HG02981 (cell line): Measurements from ENCODE around the gene C12orf57.
A peak's percentile ranks its signal among the peaks of the same experiment; 100 is the strongest.
"Not testable (repeated sequence)": the region's sequence is repeated elsewhere in the genome, so short reads cannot be mapped to it uniquely, and the experiment has no call there.

Source experiments
- ATAC-seq: cut with Tn5 transposase; IDR thresholded peaks from one replicate; pipeline ENCODE4 v1.9.1; 2021; ENCODE audit warnings: mild to moderate bottlenecking, moderate library complexity; ENCODE audit not compliant: unreplicated experiment

C12orf57 gene

GRCh38 chr12:6943722-6944380 lies at the start of gene C12orf57, which contains the start of gene RNU7-1:
C12orf57 (plus strand) TSS chr12:6944022; CDS start chr12:6944122, 100 bp downstream.
RNU7-1 (plus strand) TSS chr12:6943816.
- ATAC-seq = peak; percentile 37

- ATAC-seq = no peak
Observed at GRCh38 chr12:6894321-6894720, 49.5 kb upstream of the C12orf57 start.

GRCh38 chr12:6896846-6897435 lies 46.9 kb upstream of the C12orf57 start:
- ATAC-seq = no peak

DNA sequence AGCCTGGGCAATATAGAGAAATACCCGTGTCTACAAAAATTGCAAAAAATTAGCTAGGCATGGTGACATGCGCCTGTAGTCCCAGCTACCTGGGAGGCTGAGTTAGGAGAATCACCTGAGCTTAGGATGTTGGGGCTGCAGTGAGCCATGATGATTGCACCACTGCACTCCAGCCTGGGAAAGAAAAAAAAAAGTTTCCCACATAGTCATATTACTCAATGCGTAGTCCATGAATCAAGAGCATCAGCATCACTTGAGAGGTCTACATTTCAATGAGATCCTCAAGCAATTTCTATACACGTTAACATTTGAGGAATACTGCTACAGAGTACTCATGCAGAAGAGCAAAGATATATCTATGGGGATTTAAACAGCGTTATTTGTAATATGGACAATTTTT lies 44.4 kb upstream of the C12orf57 start:
- ATAC-seq = no peak

- ATAC-seq = no peak
Observed at GRCh38 chr12:6899837-6900519, 43.8 kb upstream of the C12orf57 start.

DNA sequence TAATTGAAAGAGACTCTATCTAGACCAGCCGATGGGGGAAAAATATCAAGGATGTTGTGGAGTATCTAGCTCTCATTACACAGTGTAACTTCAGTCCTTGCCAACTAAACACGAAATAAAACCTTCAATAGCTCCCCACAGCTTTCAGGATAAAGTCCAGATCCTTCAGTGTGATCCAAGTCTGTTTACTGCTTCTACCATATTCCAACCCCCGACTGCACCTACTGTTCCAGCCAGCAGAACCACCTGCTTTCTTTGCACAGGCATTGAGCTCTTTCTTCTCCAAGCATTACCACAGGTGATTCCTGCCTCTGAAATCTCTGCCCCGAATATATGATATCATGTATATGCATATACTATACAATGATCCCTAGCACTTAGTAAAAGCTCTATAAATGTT lies 41.4 kb upstream of the C12orf57 start:
- ATAC-seq = no peak

- no peak for ATAC-seq
Observed at GRCh38 chr12:6903722-6904121, 40.1 kb upstream of the C12orf57 start.

GRCh38 chr12:6904280-6905276 lies 39.2 kb upstream of the C12orf57 start, which contains the start of gene LRRC23:
LRRC23 (plus strand) TSS chr12:6904822; CDS start chr12:6905634, 812 bp downstream.
- peak; percentile 93 for ATAC-seq

DNA sequence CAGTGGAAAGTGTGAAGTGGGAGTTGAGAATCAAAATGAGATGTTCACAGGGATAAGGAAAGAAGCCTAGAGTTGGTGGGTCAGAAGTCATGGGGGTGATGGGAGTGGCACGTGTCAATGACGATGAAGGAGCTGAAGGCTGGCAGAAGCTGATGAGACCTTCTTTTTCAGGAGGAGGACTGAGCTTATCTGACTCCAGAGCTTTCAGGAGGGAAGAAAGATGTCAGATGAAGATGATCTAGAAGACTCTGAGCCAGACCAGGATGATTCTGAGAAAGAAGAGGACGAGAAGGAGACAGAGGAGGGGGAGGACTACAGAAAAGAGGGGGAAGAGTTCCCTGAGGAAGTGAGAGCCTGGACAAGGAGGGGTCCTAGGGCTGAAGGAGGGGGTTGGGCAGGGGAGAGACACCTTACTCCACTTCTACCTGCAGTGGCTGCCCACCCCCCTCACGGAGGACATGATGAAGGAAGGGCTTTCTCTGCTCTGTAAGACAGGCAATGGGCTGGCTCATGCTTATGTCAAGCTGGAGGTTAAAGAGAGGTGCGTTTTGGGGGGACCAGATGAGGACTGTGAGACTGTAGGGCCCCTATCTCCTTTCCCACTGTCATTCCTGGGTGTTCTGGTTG lies 38.3 kb upstream of the C12orf57 start:
- no peak for ATAC-seq

DNA sequence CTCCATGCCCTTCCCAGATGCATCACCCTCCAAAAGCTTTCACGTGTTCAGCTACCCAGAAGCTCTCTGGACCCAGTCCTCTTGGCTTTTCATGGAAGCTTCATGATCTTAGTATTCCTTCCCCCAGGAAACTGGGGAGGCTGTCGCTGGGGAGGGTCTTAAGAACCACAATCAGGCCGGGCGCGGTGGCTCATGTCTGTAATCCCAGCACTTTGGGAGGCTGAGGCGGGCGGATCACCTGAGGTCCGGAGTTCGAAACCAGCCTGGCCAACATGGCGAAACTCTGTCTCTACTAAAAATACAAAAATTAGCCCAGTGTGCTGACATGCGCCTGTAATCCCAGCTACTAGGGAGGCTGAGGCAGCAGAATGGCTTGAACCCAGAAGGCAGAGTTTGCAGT lies 35.7 kb upstream of the C12orf57 start:
- ATAC-seq = not testable (repeated sequence)

DNA sequence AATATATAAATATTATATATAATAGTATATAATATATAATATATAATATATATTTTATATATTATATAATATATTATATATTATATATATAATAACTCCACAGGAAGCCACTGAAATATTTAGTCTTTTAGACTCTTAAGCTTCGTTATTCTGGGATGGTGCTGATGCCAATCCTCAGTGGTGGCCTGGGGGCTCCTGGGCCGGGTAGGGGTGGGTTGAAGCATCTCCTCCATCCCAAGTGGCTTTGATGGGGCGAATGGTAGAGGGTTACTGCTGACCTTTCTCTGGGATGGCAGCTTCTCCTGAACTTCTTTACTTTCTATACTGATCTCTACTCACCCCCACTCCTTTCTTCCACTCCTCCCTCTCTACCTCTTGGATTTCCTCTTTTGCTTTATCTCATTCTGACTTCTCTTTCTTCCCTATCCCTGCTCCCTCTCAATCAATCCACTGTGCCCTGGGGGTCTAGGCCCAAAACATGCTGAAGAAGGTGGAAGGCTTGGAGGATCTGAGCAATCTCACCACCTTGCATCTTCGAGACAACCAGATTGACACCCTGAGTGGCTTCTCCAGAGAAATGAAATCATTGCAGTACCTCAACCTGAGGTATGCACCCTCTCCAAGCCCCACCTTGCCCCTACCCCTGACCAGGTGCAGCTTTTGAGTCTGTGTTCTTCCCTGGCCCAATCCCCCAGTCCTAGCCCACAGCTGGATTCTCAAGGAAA lies 34.2 kb upstream of the C12orf57 start:
- ATAC-seq = no peak

DNA sequence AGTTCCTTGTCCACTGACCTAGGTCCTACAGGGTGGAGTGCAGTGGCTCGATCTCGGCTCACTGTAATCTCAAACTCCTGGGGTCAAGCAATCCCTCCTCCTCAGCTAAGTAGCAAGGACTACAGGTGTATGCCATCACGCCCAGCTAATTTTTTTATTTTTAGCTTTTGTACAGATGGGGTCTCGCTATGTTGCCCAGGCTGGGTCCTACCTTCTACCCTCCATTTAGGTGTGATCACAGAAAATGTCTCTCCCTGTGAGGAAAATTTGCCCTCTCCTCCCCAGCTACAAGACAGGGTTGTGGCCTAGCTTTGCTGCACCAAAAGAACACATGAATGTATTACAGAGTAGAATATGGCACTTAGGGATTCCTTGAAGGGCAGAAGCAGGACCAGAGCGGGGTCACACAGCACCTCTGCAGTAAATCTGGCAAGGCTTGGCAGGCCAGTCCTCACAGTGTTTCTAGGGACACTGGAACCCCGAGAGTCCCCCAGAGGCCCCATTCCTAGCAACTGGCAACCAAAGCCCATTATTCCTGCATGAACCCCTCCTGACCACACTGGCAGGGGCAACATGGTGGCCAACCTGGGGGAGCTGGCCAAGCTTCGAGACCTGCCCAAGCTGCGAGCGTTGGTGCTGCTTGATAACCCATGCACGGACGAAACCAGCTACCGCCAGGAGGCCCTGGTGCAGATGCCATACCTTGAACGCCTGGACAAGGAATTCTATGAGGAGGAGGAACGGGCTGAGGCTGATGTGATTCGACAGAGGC lies 31.5 kb upstream of the C12orf57 start:
- no peak for ATAC-seq

DNA sequence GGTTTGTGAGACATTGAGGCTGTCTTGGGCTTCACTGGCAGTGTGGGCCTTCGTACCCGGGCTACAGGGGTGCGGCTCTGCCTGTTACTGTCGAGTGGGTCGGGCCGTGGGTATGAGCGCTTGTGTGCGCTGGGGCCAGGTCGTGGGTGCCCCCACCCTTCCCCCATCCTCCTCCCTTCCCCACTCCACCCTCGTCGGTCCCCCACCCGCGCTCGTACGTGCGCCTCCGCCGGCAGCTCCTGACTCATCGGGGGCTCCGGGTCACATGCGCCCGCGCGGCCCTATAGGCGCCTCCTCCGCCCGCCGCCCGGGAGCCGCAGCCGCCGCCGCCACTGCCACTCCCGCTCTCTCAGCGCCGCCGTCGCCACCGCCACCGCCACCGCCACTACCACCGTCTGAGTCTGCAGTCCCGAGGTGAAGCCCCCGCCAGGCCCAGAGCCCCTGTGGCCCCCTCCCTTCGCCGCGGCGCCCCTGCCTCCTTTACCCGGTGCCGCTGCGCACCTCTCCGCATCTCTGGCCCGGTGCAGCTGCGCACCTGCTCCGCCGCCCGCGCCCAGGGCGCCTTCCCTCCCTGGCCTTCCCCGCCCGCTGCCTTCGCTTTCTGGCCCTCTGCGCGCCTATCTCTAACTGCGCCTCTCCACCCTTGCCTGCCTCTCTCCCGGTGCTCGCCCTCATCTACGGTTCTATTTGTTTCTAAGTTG lies 29.4 kb upstream of the C12orf57 start, which contains the start of gene ENO2:
TSS of gene ENO2 (plus strand) at position 335 of the 701 bp plus-strand sequence. CDS start 1,253 bp downstream, outside the sequence.
- ATAC-seq = peak; percentile 72

DNA sequence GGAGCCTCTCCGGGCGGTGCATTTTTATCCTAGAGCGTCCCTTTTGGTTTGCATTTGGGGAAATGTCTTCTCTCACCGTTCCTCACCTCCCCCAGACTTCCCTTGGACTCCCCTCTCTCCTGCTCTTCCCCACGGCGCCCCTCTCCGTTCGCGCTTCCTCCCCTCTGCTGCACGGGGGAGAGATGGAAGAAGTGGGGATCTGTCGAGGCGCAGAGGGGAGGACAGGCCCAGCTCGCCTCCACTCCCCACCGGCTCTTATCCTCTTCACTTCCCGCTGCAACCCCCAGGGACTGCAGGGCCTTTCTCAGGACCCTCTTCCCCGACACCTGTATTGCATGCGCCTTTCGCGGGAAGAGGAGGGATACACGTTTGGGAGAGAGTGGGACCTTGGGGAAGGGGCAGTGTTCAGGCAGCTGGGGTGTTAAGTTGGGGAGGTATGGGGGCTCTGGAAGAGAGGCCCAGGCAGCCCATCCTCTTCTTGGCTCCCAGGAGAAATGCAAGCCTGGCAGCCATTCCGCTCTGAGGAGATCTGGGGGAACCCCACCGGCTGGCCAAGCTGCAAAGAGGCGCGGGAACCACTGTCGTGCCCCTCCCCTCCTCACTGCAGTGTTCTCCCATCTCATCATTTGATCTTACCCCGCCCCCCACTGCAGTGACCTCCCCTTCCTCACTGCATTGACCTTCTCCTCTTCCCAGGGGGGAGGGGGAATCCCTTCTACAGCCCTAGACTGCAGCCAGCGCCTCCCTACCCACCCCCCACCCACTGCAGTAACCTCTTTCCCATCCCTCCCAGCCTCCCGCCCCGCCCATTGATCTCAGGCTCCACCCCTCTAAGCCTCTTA lies 28.7 kb upstream of the C12orf57 start:
- no peak for ATAC-seq

- ATAC-seq = no peak
Observed at GRCh38 chr12:6915789-6916285, 28.0 kb upstream of the C12orf57 start.

DNA sequence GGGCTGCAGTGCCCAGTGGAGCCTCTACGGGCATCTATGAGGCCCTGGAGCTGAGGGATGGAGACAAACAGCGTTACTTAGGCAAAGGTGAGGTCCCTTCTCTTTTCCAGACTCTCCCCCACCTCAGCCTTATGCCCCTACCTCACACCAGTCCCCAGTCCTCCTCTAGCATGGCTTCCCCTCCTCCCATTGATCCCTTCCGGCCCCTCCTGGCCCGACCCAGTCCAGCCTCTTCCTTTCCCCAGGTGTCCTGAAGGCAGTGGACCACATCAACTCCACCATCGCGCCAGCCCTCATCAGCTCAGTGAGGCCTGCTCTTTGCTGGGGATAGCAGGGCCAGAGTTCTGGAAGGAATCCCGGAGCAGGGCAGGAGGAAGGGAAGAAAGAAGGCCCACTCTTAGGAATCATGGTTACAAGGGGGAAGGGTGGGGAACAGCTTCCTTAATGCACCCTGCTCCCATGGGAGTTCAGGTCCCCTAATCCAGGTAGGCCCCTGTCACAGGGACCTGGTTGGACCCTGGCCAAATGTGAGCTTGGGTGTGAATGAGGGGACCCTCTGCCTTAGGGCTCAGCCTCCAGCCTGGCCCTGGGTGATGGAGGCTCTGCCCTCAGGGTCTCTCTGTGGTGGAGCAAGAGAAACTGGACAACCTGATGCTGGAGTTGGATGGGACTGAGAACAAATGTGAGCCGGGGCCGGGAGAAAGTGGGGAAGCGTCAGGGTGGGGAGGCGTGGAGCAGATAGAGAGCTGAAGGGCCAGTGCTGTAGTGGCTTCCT lies 27.2 kb upstream of the C12orf57 start:
- ATAC-seq = no peak
